M059J (cell line): Measurements from ENCODE around the gene LRRC4B. TPM values are rescaled to one million over a fixed set of nuclear protein-coding genes. Genes with fewer than 3 reads are reported as not detected.

ENCODE experiments used
- DNase-seq: peaks from one replicate; pipeline ENCODE4 v3.0.0-alpha.2; 2012; ENCODE audit warnings: low read depth
- total RNA-seq: library from RNA; depleted of rRNA; stranded (reverse); fragments of >200 nt; shearing (Covaris generic); gene quantifications from 2 replicates; pipeline ENCODE4 v1.2.3, GENCODE V29; 2014

The LRRC4B gene
- total RNA-seq, 1 experiment from 2014 or later = not detected

DNA sequence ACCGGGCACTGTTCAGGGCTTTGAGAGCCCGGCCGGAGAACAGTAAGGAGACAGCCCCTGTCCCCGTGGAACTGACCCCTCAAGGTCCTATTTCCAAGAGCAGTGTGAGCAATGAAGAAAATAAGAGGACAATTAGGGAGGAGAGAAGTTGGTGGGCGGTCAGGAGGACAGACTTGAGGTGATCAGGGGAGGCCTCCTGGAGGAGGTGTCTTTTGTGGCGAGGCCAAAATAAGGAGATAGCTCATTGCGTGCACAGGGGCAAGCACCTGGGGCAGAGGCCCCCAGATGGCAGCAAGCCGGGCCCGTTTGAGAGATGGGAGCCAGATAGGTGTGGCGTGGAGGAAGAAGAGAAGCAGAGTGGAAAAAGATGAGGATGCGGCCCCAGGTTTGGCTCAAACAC, 2.8 kb upstream of the LRRC4B start:
- no peak for DNase-seq

DNA sequence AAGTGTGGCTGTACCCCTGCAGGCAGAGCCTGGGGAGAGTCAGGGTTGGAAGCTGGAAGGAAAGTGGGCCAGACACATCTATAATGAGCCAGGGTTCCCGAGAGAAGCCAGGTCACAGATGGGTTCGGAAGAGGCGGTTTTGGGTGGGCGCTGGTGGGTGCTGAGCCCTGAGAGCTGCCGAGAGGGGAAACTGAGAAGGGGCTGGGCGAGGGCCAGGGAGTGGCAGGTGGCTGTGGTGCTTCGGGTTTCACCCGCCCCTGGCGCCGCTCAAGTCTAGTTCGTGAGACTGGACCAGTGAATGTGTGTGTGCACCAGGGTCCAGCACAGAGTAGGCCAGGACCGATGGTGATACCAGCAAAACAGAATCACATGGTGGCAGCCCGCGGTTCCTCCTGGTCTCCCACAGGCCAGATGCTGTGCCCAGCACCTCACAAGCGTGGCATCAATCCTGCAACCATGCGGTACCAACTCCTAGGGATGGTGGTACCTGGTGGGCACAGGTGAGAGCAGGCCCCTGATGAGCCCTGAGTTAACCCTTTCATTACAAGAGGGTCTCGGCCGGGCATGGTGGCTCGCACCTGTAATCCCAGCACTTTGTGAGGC, 1.8 kb upstream of the LRRC4B start:
- no peak for DNase-seq

DNA sequence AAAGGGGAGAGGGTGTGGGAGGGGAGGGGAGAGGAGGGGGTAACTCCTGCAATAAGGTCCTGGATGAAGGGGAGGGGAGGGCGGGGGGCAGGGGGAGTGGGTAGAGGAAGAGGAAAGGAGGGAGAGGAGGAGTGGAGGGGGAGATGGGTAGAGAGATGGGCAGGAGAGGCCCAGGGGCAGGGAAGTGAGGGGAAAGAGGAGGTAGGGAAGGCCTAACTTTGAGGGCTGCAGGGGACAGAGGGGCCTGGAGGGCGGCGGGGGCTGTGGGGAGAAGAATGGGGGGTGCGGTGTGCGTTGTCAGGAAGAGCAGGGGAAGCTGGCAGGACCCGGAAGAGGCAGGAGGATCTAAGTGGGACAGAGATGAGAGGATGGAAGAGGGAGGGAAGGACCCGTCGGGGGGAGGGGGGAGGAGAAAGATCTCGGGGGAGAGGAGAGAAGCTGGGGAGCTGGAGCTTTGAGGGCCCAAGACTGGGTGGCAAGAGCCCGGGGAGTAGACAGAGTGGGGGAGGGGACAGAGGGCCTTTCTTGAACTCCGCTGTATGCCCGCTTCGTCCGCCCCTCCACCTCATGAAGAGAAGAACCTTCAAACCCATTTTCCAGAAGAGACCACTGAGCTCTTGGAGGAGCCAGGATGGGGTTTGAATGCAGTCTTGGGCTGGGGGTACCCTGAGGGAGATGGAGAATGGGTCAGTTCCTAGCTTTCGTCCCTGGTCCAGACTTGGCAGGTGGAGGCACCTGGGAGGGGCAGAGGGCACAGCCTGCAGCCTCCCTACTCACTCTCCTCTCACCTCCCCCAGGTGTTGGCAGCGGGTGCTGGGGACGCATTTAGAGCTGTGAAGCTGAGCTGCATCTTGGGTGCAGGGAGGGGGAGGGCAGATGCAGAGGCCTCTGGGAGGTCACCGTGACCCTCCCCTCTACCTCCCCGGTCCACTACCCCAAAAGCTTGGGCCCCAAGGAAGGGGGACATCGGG, 778 bp upstream of the LRRC4B start:
- DNase-seq = no peak

DNA sequence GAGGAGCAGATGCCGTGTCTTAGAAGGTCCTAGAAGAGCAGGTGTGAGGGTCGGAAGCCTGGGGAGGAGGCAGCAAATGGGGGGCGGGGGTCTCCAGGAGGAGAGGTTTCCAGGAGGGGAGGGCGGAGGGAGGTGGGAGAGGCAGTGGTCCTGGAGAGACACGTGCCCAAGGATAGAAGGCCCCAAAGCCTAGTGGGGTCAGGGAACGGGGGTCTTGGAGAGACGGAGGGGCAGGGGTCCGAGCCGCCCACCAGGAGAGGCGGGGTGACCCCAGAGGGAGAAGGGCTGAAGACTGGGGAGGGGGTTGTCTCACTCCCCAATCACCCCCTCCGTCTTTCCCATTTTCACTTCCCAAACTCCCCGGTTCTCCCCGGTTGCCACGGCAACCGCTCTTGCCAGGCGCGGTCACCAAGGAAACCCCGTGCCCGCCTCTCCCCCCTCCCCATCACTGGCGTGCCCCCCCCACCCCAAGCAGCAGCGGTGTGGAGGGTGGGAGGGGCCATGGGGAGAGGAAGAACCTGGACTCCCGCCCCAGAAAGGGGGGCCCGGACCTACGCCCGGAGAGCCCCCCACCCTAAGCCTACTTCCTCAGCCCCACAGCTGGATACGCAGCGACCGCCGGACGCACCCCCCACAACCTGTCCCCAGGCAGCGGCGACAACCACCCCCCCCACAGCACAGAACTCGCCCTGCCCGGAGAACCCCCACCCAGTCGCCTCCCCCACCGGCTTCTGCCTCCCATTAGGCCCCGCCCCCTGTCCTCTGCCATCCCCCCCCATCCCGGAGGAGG, 988 bp downstream of the LRRC4B start:
- no peak for DNase-seq

DNA sequence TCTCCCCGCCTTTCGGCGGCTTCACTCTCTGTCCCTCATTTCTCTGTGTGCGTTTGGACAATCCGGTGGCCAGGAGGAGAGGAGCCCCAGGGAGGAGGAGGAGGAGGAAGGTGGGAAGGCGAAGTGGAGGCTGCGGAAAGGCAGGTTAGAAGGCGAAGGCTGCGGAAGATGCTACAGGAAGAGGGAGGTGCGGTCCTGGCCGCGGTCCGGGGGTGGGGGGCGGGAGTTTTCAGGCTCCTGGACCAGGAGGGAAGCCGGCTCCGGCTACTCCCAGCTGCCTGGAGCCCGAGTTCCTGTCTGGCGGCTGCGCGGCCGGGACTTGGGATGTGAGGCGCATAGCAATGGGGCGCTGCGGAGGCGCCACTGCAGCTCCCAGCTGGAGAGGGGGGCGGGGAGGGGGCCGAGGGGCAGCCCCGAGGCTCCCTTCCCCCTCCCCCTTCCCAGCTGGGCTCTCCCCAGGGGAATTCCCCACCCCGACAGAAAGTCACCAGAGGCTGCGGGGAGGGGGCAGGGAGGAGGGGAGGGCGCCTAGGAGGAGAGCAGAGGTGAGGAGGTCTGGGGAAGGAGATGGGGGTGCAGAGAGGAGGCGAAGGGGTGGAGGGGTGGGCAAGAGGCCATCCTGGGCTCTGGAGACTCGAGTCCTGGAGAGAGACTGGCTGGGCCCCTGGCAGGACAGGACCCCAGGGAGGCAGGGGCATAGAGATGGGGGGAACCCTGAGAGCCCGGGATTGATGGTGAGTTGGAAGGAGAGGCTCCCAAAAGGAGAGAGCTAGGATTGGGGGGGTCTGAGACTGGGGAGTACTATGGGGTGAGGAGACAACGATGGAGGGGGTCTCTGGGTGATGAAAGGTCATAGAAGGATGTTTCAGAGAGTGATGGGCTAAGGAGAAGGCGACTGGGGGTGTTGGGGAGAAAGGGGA, 2.0 kb downstream of the LRRC4B start:
- DNase-seq = no peak

DNA sequence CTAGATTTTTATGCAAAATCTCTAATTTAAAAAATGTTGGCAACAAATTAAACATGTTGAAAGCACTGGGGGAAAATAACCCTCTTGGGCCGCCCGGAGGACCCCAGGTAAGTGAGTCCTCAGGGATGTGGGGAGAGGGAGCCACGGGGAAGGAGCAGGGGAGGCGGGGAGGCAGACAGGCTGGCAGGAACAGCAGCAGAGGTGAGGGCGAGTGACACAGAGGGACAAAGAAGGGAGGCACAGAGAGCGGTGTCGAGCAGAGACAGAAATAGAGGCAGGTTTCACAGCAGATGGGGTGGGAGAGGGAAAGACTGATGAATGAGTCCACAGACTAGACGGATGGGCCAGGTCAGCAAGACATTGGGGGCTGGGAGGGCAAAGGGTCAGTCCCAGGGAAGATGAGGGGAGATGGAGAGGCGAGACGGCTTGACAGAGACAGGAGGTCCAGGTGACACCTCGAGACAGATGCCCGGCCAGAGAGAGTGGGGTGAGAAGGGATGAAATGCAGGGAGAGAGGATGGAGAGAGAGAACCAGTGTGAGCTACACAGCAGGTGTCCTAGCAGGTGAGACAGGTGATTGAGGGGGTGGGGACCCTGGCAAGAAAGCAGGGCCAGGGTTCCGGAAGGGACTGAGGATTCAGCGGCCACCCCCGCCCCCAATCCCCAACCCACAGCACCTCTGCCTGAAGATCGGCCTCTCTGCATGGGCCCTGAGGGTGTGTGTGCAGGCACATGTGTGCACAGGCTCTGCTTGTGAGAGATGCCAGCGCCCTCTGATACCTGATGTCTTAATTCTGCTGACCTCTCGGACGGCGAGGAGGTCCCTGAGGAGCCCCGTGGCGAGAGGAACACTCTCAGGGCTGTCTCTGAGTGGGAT, 3.8 kb downstream of the LRRC4B start:
- DNase-seq = no peak

DNA sequence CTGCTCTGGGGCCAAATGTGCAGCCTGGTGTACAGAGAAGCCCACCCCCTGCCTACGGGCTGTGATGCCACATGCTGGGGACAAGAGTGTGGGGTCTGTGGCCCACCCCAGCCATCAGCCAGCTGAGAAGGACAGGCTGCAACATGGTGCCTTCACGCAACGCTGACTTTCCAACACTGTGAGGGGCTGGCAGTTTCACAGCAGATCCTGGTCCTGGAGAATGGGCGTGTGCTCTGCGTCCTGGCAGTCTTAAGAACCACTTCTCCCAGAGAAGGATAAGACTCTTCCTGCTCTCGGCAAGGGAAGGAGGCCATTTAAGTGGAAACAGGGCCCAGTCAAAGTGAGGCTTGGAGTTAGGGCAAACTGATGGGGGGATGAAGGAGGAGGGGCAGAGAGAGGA, 4.6 kb downstream of the LRRC4B start:
- DNase-seq = no peak

DNA sequence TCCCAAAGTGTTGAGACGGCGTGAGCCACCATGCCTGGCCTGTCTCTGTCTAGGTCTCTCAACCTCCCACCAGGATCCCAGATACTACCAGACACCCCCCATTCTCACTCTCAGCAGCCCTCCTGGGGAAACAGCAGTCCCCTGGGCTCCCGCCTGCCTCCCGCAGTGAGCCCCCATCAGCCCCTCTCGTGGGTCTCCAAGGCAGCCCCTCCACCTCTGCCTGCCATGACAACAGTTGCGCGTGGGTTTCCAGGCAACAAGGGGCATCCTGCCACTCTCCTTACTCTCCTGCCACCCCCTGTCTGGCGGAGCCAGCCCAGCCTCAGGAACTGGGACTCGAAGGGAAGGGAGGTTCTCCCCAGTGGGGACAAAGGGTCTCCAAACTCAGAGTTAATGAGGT, 5.2 kb downstream of the LRRC4B start:
- no peak for DNase-seq

DNA sequence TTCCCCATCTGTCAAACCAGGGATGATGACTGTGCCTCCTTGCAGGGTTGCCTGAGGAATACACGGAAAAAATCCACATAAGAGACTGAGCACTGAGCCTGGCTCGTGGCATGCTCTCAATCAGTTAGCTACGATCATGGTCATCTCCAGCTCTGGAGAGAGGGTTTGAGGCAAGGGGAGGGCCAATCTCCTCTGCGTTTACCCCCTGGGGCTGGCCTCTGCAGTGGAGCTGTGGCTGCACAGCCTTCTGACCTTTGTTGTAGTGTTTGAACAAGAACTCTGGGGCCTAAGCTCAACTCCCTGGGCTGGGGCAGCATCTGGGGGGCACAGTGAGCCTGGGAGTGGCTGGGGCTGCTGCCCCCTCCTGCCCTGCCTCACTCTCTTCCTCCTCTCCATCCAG, 5.9 kb downstream of the LRRC4B start:
- no peak for DNase-seq

DNA sequence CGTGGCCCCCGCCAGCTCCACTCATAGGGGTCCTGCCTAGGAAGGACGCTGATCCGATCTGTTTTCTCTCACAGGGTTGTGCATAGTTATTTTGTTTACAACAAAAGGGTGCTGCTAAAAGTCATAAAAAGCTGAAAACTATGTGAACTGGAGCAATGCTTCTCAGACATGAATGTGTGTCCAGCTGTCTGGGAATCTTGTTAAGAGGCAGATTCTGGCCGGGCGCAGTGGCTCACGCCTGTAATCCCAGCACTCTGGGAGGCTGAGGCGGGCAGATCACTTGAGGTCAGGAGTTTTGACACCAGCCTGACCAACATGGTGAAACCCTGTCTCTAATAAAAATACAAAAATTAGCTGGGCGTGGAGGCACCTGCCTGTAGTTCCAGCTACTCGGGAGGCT, 8.6 kb downstream of the LRRC4B start:
- no peak for DNase-seq

DNA sequence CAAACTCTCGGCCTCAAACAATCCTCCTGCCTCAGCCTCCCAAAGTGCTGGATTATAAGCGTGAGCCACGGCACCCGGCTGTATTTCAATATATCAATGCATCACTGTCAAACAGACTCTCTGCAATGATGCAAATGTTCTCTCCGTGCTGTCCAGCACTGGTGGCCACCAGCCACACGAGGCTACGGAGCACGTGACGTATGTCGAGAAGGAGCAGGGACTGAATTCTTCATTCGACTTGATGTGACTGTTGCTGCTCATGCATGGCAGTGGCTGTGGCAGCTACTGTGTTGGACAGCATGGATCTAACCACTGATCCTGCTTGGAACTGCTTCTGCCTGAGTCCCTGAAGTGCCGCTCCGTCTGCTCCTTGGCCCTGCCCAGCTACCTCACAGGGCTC, 9.8 kb downstream of the LRRC4B start:
- DNase-seq = no peak

DNA sequence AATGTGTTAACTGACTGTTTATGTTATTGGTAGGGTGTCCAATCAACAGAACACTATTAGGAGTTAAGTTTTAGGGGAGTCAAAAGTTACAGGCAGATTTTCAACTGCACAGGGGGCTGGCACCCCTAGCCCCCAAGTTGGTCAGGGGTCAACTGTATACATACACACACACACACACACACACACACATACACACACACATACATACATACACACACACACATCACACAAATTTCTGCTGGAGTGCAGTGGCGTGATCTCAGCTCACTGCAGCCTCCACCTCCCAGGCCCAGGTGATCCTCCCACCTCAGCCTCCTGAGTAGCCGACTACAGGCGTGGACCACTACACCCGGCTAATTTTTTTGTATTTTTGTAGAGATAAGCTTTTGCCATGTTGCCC, 10.2 kb downstream of the LRRC4B start:
- DNase-seq = no peak

DNA sequence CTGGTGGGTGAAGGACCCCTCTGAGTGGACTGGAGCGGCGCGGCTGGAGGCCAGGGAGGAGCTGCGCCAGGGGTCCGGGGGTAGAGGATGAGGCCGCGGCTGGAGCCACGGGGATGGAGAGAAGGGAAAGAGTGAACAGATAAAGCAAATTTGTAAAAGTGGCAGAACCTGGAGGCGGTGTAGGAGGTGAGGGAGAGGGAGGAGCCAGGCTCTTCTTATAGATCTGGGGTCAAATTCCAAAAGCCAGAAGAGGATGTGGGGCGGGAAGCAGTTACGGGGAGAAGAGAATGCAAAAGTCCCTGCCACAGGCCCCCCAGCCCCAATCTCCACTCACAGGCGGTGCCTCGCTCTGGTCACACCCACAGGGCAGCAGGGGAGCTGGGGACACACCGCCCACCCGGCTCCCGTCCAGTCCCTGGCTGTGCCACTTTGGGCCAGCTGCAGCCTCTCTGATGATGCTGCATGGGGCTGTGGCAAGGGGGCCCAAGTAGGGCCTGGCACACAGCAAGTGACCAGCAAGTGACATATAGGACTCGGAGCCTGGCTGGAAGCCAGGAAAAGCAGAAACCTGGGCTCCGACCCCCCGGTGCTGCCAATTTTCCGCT, 11.1 kb downstream of the LRRC4B start:
- no peak for DNase-seq

DNA sequence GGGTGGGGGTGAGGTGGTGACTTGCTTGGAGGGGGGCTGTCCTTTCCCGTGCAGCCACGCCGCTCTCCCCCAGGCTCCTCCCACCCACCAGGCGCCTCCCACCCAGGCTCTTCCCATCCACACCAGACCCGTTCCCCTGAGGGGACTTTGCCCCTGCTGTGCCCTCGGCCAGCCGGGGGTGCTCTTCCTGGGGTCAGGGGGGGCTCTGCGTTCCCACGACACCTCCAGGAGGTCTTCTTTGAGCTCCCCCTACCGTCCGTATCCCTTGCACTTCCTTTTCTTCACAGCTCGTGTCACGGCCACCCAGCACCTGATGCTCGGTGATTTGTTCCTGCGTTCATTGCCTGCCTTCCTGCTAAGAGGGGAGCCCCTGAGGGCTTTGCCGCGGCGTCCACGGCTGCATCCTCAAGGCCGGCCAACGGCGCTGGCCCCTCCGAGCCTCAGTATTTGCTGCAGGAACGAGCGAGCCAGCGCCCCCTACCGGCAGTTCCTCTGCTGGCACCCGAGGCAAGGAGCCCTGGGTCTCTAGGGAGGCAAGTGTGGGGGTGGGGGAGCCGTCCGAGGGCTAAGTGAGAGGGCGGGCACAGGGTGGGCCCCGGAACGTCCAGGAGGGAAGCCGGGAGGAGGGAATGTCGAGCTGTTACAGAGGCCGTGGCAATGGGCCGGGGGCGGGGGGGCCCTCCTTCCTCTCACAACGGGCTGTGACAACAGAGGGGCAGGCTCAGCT, 11.8 kb downstream of the LRRC4B start:
- peak; percentile 43 for DNase-seq

DNA sequence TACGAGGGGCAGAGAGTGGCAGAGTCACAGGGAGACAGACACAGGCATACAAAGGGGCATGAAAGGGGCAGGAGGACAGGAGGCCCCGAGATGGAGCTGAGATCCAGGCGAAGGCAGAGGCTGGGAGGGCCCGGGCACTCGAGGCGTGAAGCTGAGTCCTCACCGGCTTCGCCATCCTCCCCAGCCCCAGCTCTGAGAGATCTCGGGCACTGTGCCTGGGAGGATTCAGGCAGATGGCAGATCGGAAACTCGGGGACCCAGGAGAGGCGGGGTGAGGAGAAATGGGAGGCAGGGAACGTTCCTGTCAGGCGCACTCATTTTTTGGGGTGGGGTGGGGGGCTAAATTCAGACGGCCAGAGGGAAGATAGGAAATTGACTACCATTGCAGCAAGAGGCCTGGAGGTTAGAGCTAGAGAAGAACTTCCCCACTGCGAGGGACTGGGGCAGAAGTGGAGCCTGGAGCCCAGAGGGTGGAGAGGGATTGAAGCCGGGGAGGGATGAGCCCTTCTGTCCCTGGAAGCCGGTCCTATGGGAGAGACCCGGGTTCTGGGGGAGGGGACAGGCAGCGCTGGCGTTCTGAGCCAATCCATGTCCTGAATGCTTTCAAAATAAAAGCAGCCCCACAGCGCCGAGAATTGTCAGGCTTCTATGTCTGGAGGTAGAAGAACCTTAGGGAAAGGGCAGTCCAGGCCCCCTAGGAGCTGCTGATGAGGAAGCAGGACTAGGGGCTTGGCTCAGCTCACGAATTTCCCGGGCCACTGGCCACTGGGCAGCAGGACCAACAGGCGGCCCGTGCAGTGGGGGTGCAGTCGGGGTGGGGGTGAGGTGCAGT, 12.6 kb downstream of the LRRC4B start:
- DNase-seq = no peak

DNA sequence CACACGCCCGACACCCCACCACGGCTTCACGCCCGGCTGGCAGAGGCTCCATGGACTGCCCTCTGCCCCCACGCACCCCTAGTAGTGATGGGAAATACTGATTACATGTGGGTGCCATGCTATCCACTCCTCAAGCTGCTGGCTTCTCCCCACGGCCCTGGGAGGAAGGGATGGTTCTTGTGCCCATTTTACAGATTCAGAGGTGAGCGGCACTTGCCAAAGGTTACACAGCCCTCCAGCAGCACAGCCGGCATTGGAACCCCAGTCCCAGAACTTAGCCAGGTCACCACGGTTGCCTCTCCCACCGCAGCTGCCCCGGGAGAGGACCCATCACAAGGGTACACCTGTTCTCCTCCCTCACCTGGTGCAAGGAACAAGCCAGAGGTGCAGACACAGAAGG, 13.2 kb downstream of the LRRC4B start:
- DNase-seq = no peak

DNA sequence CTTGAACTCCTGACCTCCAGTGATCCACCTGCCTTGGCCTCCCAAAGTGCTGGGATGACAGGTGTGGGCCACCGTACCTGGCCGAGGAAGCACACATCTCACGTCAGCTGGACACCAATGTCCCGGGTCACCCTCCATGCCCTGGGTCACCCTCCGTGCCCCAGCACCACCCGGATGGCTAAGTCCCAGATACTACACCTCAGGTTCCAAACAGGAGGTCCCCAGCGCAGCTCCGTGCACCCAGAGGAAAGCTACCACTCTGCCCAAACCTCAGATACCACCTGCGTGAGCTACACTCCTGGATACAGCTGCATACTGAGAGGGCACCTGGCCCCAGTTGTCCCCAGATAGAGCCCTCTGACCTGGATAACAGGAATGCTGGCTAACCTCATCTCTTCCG, 14.0 kb downstream of the LRRC4B start:
- no peak for DNase-seq

DNA sequence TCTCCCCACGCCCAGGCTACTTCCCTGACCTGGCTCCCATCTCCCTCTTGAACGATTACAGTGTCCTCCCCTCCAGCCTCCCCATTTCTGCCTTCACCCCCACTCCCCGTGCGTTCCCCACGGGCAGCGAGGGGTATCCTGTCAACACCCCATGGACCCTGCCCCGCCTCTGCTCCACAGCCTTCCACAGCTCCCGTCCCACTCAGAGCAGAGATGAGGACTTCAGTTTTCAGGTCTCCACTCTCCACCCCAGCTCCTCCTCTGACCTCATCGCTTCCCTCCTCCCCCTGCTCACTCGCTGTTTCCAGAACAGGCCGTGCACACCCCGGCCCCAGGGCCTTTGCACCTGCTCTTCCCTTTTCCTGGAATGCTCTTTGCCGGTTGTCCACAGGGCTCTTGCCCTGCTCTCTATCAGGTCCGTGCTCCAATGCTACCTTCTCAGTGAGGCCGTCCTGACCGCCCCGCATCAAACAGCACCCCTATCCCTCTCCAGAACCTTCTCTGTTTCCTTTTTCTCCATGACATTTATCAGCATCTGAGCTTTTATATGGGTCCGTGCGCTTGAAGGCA, 15.0 kb downstream of the LRRC4B start:
- no peak for DNase-seq
